HFFc6 (cell line): ENCODE data around the gene RPS6KC1. TPM values are rescaled to one million over a fixed set of nuclear protein-coding genes. Genes with fewer than 3 reads are reported as not detected.
"Not testable (repeated sequence)": the region's sequence is repeated elsewhere in the genome, so short reads cannot be mapped to it uniquely, and the experiment has no call there.

Experiments used
- DNase-seq: peaks from one replicate; pipeline ENCODE4 v3.0.0-alpha.2; 2018
- H3K27ac Mint-ChIP-seq: 2 replicates; pipeline ENCODE4 v1.8.0; 2020; ENCODE audit warnings: mild to moderate bottlenecking, mixed read lengths
- H3K27me3 Mint-ChIP-seq: 2 replicates; pipeline ENCODE4 v1.8.0; 2021; ENCODE audit warnings: mild to moderate bottlenecking, moderate library complexity, mixed read lengths; ENCODE audit not compliant: insufficient read depth
- H3K36me3 Mint-ChIP-seq: 2 replicates; pipeline ENCODE4 v1.8.0; 2021; ENCODE audit warnings: low read depth, mixed read lengths
- H3K4me1 Mint-ChIP-seq: 2 replicates; pipeline ENCODE4 v1.8.0; 2020; ENCODE audit warnings: low read depth, mixed read lengths
- H3K4me3 Mint-ChIP-seq: 2 replicates; pipeline ENCODE4 v1.8.0; 2020; ENCODE audit warnings: mild to moderate bottlenecking, moderate library complexity, mixed read lengths
- H3K9me3 Mint-ChIP-seq: 2 replicates; pipeline ENCODE4 v1.8.0; 2020; ENCODE audit warnings: mild to moderate bottlenecking, mixed read lengths
- total RNA-seq, 6 experiments: library from RNA; stranded (reverse); fragmentation: NEBNext Ultra II Directional; extraction: Animal tissue kit (Norgen Biotek cat#: 25700); gene quantifications; 2 replicates in 1 of 6; 3 replicates in 5 of 6; pipeline ENCODE4 v1.2.3, GENCODE V29; 2021
- TF ChIP-seq, protein P1 (sequence below): fragments of 200-600 bp; sonication (generic); IDR thresholded peaks from 2 replicates; pipeline ENCODE4 v1.5.0; 2021; ENCODE audit warnings: antibody characterized with exemption, mild to moderate bottlenecking

Gene RPS6KC1
- total RNA-seq, 6 experiments from 2014 or later: 15.6 to 18.3 (median 17.3) TPM

DNA sequence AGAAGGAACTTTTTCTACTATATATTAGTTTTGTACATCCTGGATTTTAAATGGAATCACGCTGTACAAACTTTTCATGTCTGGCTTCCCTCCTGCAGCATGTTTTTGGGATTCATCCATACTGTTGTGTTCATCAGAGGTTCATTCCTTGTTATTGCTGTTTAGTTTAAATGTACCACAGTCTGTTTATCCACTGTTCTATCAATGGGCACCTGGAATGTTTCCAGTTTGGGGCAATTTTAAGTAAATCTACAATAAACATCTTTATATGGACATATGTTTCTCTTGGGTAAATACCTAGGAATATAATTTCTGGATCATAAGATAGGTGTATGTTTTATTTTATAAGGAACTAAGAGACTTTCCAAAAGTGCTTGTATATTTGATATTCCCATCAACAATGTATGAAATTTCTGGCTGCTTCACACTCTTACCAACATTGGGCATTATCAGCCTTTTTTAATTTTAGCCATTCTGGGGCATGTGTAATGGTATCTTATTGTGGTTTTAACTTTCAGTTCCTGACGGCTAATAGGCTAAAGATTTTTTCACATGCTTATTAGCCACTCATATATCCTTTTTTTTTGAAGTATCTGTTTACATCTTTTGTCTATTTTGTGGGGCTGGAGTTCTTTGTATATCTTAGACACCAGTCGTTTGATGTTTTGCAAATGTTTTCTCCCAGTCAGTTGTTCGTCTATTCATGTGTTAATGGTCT, 48.8 kb downstream of the RPS6KC1 start:
- TF ChIP-seq, protein P1, sequence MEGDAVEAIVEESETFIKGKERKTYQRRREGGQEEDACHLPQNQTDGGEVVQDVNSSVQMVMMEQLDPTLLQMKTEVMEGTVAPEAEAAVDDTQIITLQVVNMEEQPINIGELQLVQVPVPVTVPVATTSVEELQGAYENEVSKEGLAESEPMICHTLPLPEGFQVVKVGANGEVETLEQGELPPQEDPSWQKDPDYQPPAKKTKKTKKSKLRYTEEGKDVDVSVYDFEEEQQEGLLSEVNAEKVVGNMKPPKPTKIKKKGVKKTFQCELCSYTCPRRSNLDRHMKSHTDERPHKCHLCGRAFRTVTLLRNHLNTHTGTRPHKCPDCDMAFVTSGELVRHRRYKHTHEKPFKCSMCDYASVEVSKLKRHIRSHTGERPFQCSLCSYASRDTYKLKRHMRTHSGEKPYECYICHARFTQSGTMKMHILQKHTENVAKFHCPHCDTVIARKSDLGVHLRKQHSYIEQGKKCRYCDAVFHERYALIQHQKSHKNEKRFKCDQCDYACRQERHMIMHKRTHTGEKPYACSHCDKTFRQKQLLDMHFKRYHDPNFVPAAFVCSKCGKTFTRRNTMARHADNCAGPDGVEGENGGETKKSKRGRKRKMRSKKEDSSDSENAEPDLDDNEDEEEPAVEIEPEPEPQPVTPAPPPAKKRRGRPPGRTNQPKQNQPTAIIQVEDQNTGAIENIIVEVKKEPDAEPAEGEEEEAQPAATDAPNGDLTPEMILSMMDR: no peak
- Mint-ChIP-seq H3K4me3 (no peak overlapping the region), H3K27ac (no peak overlapping the region), H3K4me1 (peaks cover 6% of the 10 kb centered on the region), H3K9me3 (no peaks in the 10 kb centered on the region), H3K27me3 (no peaks in the 10 kb centered on the region), H3K36me3 (peaks cover 16% of the 10 kb centered on the region)
- DNase-seq: no peak

DNA sequence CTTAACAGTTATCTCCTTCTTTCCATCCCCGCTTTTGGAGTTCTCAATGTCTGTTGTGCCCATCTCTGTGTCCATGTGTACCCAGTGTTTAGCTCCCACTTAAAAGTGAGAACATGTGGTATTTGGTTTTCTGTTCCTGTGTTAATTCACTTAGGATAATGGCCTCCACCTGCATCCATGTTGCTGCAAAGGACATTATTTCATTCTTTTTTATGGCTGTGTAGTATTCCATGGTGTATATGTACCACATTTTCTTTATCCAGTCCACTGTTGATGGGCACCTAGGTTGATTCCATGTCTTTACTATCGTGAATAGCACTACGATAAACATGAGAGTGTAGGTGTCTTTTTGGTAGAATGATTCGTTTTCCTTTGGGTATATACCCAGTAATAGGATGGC, 49.5 kb downstream of the RPS6KC1 start:
- H3K27ac Mint-ChIP-seq, H3K9me3 Mint-ChIP-seq, H3K4me1 Mint-ChIP-seq, H3K27me3 Mint-ChIP-seq, DNase-seq, H3K4me3 Mint-ChIP-seq: not testable (repeated sequence)
- H3K36me3 Mint-ChIP-seq: peaks cover 16% of the 10 kb centered on the region

DNA sequence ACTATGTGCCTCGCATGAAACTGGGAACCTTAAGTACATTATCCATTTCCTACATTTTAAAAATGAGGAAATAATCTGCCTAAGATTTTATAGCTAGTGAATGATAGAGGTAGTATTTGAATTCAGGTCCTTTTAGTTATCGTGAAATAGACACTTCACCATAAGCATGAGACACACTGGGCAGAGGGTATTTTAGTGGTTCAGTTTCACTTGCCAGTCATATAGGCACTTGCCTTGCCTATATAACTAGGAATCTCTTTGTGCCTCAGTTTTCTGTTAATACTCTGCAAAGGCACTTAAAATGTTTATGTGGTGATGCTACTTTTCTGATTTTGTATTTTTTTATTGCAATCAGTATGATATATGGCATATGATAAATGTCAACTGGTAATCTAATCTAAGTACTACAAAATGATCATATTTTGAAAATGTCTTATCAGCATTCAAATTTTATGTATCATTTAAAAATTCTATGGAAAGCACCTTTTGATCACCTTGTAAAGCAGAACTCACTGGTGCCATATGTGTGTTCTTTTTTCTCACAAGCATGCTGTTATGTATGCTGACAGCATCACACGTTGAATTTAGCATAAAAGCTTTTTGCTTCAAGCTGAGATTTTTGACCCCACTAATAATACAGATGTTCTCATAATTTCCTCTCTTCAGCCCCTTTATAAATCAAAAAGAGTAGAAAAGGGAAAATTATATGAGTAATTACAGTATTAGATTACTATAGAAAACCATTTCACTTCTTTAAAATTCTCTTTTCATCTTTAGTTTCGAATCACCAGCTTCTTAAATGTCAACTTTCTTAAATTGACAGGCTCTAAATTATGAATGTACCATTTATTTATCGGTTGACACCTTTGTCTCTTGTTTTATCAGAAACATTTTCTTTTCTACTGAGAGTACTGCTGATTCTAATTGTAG, 52.6 kb downstream of the RPS6KC1 start:
- H3K27ac Mint-ChIP-seq: no peak overlapping the region
- H3K27me3 Mint-ChIP-seq: no peaks in the 10 kb centered on the region
- no peak overlapping the region for H3K4me3 Mint-ChIP-seq
- TF ChIP-seq, protein P1: no peak
- no peaks in the 10 kb centered on the region for H3K9me3 Mint-ChIP-seq
- H3K4me1 Mint-ChIP-seq: no peaks in the 10 kb centered on the region
- DNase-seq: no peak
- H3K36me3 Mint-ChIP-seq: peaks cover 15% of the 10 kb centered on the region

DNA sequence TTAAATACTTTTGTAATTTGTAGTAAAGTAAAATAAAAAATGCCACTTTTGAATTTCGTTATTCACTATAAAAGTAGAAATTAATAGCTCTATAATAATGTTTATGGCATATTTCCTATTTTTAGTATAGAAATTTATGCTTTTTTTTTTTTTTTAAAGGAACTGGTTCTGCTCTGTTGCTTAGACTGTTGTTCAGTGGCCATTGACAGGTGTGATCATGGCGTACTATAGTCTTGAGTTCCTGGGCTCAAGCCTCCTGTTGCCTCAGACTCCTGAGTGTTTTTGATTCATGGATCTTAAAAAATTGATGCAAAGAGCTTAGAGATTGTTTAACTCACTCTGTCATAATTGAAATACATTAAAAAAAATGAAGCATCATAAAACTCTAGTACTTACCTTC, 53.6 kb downstream of the RPS6KC1 start:
- Mint-ChIP-seq H3K4me1 (no peaks in the 10 kb centered on the region), H3K27ac (no peak overlapping the region), H3K9me3 (no peaks in the 10 kb centered on the region), H3K4me3 (no peak overlapping the region), H3K36me3 (peaks cover 15% of the 10 kb centered on the region), H3K27me3 (no peaks in the 10 kb centered on the region)
- TF ChIP-seq, protein P1: no peak
- no peak for DNase-seq

DNA sequence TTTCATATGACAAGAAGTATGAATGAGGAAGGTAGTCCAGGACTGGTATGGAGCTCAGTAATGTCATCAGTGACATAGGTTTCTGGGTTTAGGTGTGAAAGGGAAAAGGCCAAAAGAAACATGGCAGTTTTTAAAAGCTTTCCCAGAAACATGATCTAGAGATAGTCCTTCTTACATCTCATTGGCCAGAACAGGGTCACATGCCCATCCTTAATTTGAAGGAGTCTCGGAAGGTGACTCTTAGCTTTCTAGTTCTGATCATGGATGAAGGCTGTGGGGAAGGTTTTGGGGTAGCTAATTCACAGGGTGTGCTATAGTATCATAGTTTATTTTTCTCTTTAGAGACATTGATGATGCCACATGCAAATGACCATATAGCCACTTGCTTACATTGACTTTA, 55.3 kb downstream of the RPS6KC1 start:
- no peaks in the 10 kb centered on the region for H3K9me3 Mint-ChIP-seq
- TF ChIP-seq, protein P1: no peak
- no peaks in the 10 kb centered on the region for H3K27me3 Mint-ChIP-seq
- H3K27ac Mint-ChIP-seq: no peak overlapping the region
- DNase-seq: no peak
- H3K36me3 Mint-ChIP-seq: peaks cover 15% of the 10 kb centered on the region
- no peak overlapping the region for H3K4me3 Mint-ChIP-seq
- H3K4me1 Mint-ChIP-seq: no peaks in the 10 kb centered on the region

DNA sequence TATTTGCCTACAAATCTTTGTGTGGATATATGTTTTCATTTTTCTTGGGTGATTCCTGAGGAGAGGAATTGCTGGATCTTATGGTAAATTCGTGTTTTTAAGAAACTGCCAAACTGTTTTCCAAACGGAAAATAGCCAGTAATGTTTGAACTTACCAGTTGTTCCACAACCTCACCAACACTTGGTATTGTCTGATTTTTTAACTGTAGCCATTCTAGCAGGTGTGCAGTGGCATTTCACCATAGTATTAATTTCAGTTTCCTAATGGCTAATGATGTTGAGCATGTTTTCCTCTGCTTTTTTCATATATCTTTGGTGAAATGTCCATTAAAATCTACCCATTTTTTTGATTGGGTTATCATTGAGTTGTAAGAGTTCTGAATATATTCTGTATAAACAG, 56.6 kb downstream of the RPS6KC1 start:
- Mint-ChIP-seq H3K4me3 (no peak overlapping the region), H3K9me3 (no peaks in the 10 kb centered on the region), H3K27ac (no peak overlapping the region), H3K36me3 (peaks cover 15% of the 10 kb centered on the region), H3K27me3 (no peaks in the 10 kb centered on the region), H3K4me1 (no peaks in the 10 kb centered on the region)
- TF ChIP-seq, protein P1: no peak
- no peak for DNase-seq
